Activated CD4-positive, alpha-beta T cell treated with anti-CD3 and anti-CD28 coated beads, Interleukin-10, Interleukin-2, amounts not matched to agents 100 ng/mL and 50 ng/mL, durations not matched to agents 16 hours and 8 hours (primary cell): Measurements from ENCODE around the gene CETP.
"Not testable (repeated sequence)": the region's sequence is repeated elsewhere in the genome, so short reads cannot be mapped to it uniquely, and the experiment has no call there.

ENCODE experiments used
- DNase-seq: peaks from one replicate; pipeline ENCODE4 v3.0.0-alpha.2; 2020

CETP gene

GRCh38 chr16:56961851-56962281 lies at the start of gene CETP:
CETP (plus strand) TSS chr16:56961950; CDS start chr16:56961980, 30 bp downstream.
- DNase-seq: no peak

GRCh38 chr16:56912746-56913708 lies 48.7 kb upstream of the CETP start:
- DNase-seq: no peak

- DNase-seq: no peak
Observed at GRCh38 chr16:56914896-56915295, 46.9 kb upstream of the CETP start.

- DNase-seq: no peak
Observed at GRCh38 chr16:56915336-56916119, 46.2 kb upstream of the CETP start.

- peak; percentile 75 for DNase-seq
Observed at GRCh38 chr16:56916571-56917403, 45.0 kb upstream of the CETP start.

- DNase-seq: no peak
Observed at GRCh38 chr16:56918467-56919012, 43.2 kb upstream of the CETP start.

- DNase-seq: no peak
Observed at GRCh38 chr16:56919099-56919800, 42.5 kb upstream of the CETP start.

GRCh38 chr16:56921571-56921970 lies 40.2 kb upstream of the CETP start:
- no peak for DNase-seq

GRCh38 chr16:56923481-56924091 lies 38.2 kb upstream of the CETP start:
- DNase-seq: no peak

GRCh38 chr16:56927471-56927870 lies 34.3 kb upstream of the CETP start:
- DNase-seq: no peak

GRCh38 chr16:56929639-56930038 lies 32.1 kb upstream of the CETP start:
- no peak for DNase-seq

GRCh38 chr16:56930486-56931270 lies 31.1 kb upstream of the CETP start:
- no peak for DNase-seq

- DNase-seq: no peak
Observed at GRCh38 chr16:56931271-56931891, 30.4 kb upstream of the CETP start.

- peak; percentile 100 for DNase-seq
Observed at GRCh38 chr16:56931892-56932720, 29.6 kb upstream of the CETP start, which contains the start of gene HERPUD1. HERPUD1 (plus strand) TSS chr16:56932142; CDS start chr16:56932245, 103 bp downstream.

GRCh38 chr16:56932721-56933619 lies 28.8 kb upstream of the CETP start:
- peak; percentile 62 for DNase-seq

GRCh38 chr16:56933828-56934598 lies 27.7 kb upstream of the CETP start:
- no peak for DNase-seq

GRCh38 chr16:56934599-56935145 lies 27.1 kb upstream of the CETP start:
- DNase-seq: not testable (repeated sequence)
